K562 (cell line): Measurements from ENCODE around the gene CPLANE2. TPM values are rescaled to one million over a fixed set of nuclear protein-coding genes. Genes with fewer than 3 reads are reported as not detected.
A peak's percentile ranks its signal among the peaks of the same experiment; 100 is the strongest.

ENCODE experiments used
- ELF2 ChIP-seq: fragments of 250-450 bp; sonication (Bioruptor Pico); IDR thresholded peaks from 2 replicates; pipeline ENCODE4 v1.5.0; 2021; ENCODE audit warnings: mild to moderate bottlenecking
- GATAD2B ChIP-seq: fragments of 450-650 bp; IDR thresholded peaks from 2 replicates; pipeline ENCODE4 v1.6.1; 2017; ENCODE audit warnings: mild to moderate bottlenecking, borderline replicate concordance
- GMEB1 ChIP-seq: fragments of 250-450 bp; sonication (Bioruptor Pico); IDR thresholded peaks from 2 replicates; pipeline ENCODE4 v1.4.0; 2020; ENCODE audit warnings: mild to moderate bottlenecking
- IFI16 ChIP-seq: fragments of 250-450 bp; sonication (Bioruptor Pico); IDR thresholded peaks from 2 replicates; pipeline ENCODE4 v2.1.2; 2022; ENCODE audit warnings: mild to moderate bottlenecking, inconsistent platforms
- JUND ChIP-seq, 2 experiments: IDR thresholded peaks; 2 replicates in 1 of 2; 3 replicates in 1 of 2; pipeline ENCODE4 v1.6.1; 2011; ENCODE audit warnings: borderline replicate concordance in 2 of 2, low read depth in 2 of 2, low read length in 2 of 2, improper control_type of control experiment in 1 of 2, missing biosample characterization in 1 of 2, missing genetic modification characterization in 1 of 2, missing genetic modification reagents in 1 of 2
- KLF1 ChIP-seq: fragments of 450-650 bp; IDR thresholded peaks from 2 replicates; pipeline ENCODE4 v1.6.1; 2016; ENCODE audit warnings: missing genetic modification characterization, missing compliant biosample characterization
- MAX ChIP-seq: sonication (generic); formaldehyde crosslinking; IDR thresholded peaks from 2 replicates; pipeline ENCODE4 v1.9.0; 2022; ENCODE audit warnings: mild to moderate bottlenecking, missing genetic modification reagents
- MBD2 ChIP-seq: sonication (generic); IDR thresholded peaks from 2 replicates; pipeline ENCODE4 v1.6.1; 2016; ENCODE audit warnings: low read depth, borderline replicate concordance
- MCM3 ChIP-seq: fragments of 450-650 bp; IDR thresholded peaks from 2 replicates; pipeline ENCODE4 v1.6.1; 2016
- PML ChIP-seq: IDR thresholded peaks from 2 replicates; pipeline ENCODE4 v1.6.1; 2012; ENCODE audit warnings: low read length, inconsistent platforms
- RBM22 ChIP-seq: fragments of 200-400 bp; formaldehyde crosslinking; IDR thresholded peaks from 2 replicates; pipeline ENCODE4 v1.6.1; 2018; ENCODE audit warnings: low read length, low read depth; ENCODE audit not compliant: poor library complexity, severe bottlenecking
- SAFB2 ChIP-seq: fragments of 200-400 bp; formaldehyde crosslinking; IDR thresholded peaks from 2 replicates; pipeline ENCODE4 v1.6.1; 2018; ENCODE audit warnings: borderline replicate concordance, low read length, low read depth, moderate library complexity; ENCODE audit not compliant: severe bottlenecking
- SMAD3 ChIP-seq: fragments of 450-650 bp; formaldehyde crosslinking; conservative IDR thresholded peaks from 2 replicates; pipeline ENCODE4 v1.4.0; 2020; ENCODE audit warnings: mild to moderate bottlenecking
- SREBF2 ChIP-seq: sonication (generic); formaldehyde crosslinking; IDR thresholded peaks from 2 replicates; pipeline ENCODE4 v1.4.0; 2020; ENCODE audit warnings: mild to moderate bottlenecking, missing genetic modification reagents
- TEAD2 ChIP-seq: fragments of 450-650 bp; IDR thresholded peaks from 2 replicates; pipeline ENCODE4 v1.6.1; 2016; ENCODE audit warnings: missing genetic modification characterization, control low read depth, missing compliant biosample characterization
- ZBTB12 ChIP-seq: fragments of 250-450 bp; sonication (Bioruptor Pico); IDR thresholded peaks from 2 replicates; pipeline ENCODE4 v1.4.0; 2020
- ZNF277 ChIP-seq: fragments of 250-450 bp; sonication (Bioruptor Pico); IDR thresholded peaks from 2 replicates; pipeline ENCODE4 v1.8.0; 2022; ENCODE audit warnings: inconsistent platforms, mild to moderate bottlenecking, moderate library complexity, borderline replicate concordance
- ZNF282 ChIP-seq: sonication (generic); formaldehyde crosslinking; IDR thresholded peaks from 2 replicates; pipeline ENCODE4 v1.8.1; 2023; ENCODE audit warnings: missing genetic modification reagents
- ZNF445 ChIP-seq: fragments of 250-450 bp; sonication (Bioruptor Pico); IDR thresholded peaks from 2 replicates; pipeline ENCODE4 v1.4.0; 2020; ENCODE audit warnings: low read depth, mild to moderate bottlenecking, moderate library complexity
- ZNF507 ChIP-seq: conservative IDR thresholded peaks from 2 replicates; pipeline ENCODE4 v1.6.1; 2017; ENCODE audit warnings: missing genetic modification characterization, missing compliant biosample characterization
- polyA plus RNA-seq, 8 experiments: library from polyadenylated mRNA; depleted of rRNA in 4 of 8; stranded (reverse) in 5 of 8; unstranded in 3 of 8; fragments of >200 nt; fragmentation: Nextera tagmentation in 2 of 8; fragmentation: Illumina TruSeq in 1 of 8; extraction: Ambion mirVana in 2 of 8; extraction: Trizol in 1 of 8; gene quantifications; 2 replicates each; pipeline versions ENCODE4 v1.2.1 to v1.2.3, GENCODE V29; 2011 to 2014; ENCODE audit warnings: inconsistent platforms in 1 of 8, missing spikeins in 1 of 8
- total RNA-seq, 7 experiments: library from RNA; depleted of rRNA in 6 of 7; stranded (reverse); fragments of >200 nt in 6 of 7; fragmentation: Illumina TruSeq in 2 of 7; extraction: Trizol in 2 of 7; gene quantifications; 2 replicates each; pipeline versions ENCODE4 v1.2.1 to v1.2.3, GENCODE V29; 2011 to 2021; ENCODE audit warnings: low replicate concordance in 1 of 7

The CPLANE2 gene
- total and polyA plus RNA-seq, 9 of the 15 experiments (the other 6 are each of a cell fraction or from before 2014, with no cell fraction given), result 0.17 to 20.9 (median 8.1) TPM

- peak; percentile 85 for TF ChIP-seq IFI16 (CRISPR knock-in tag)
- TF ChIP-seq SREBF2 (CRISPR knock-in tag), result no peak
- no peak for TF ChIP-seq ELF2 (CRISPR knock-in tag)
- TF ChIP-seq ZNF277 (CRISPR knock-in tag), result no peak
- TF ChIP-seq ZNF282 (CRISPR knock-in tag), result no peak
- no peak; the same call in 1 of the 2 replicates for TF ChIP-seq GMEB1 (CRISPR knock-in tag)
- TF ChIP-seq ZNF507 (tag), result no peak
- no peak for TF ChIP-seq KLF1 (tag)
- no peak for TF ChIP-seq GATAD2B
- peak; percentile 96 for TF ChIP-seq SMAD3 (CRISPR knock-in tag)
- TF ChIP-seq ZNF445, result no peak
- TF ChIP-seq MBD2, result peak; percentile 62; the same call in 1 of the 2 replicates
- TF ChIP-seq RBM22, result no peak
- no peak for TF ChIP-seq MCM3
- TF ChIP-seq TEAD2, result peak; percentile 81
- no peak for TF ChIP-seq SAFB2
- peak; percentile 87 for TF ChIP-seq JUND (IDR thresholded peaks at IDR 0.05; ENCODE audit: borderline replicate concordance, low read depth, low read length)
- TF ChIP-seq JUND (tag; IDR thresholded peaks at IDR 0.05; ENCODE audit: borderline replicate concordance, low read depth, low read length), result peak; percentile 87; the same call in 2 of the 3 replicates
- peak; percentile 82 for TF ChIP-seq PML
- TF ChIP-seq MAX, result no peak
- TF ChIP-seq ZBTB12 (CRISPR knock-in tag), result peak; percentile 47; the same call in 1 of the 2 replicates
Measured at GRCh38 chr1:16248603-16249516, 11.9 kb upstream of the CPLANE2 start (continued).
